ENCODE results near the gene ARL8A.
"Not testable (repeated sequence)": the region's sequence is repeated elsewhere in the genome, so short reads cannot be mapped to it uniquely, and the experiment has no call there.

ARL8A gene

DNA sequence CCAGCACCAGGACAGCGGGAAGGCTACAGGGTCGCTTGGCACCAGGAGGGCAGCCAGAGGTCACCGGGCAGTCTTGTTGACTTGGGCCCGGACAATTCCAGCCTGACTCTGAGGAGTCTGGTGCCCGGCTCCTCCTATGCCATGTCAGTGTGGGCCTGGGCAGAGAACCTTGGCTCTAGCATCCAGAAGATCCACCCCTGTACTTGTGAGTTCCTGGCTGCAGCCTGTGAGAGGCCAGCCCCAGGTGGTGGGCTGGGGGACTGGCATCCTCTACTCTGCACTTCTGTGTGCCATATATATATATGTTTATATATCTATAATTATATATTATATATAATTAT lies 27.4 kb upstream of the ARL8A start:
- DNase-seq = no peak

DNA sequence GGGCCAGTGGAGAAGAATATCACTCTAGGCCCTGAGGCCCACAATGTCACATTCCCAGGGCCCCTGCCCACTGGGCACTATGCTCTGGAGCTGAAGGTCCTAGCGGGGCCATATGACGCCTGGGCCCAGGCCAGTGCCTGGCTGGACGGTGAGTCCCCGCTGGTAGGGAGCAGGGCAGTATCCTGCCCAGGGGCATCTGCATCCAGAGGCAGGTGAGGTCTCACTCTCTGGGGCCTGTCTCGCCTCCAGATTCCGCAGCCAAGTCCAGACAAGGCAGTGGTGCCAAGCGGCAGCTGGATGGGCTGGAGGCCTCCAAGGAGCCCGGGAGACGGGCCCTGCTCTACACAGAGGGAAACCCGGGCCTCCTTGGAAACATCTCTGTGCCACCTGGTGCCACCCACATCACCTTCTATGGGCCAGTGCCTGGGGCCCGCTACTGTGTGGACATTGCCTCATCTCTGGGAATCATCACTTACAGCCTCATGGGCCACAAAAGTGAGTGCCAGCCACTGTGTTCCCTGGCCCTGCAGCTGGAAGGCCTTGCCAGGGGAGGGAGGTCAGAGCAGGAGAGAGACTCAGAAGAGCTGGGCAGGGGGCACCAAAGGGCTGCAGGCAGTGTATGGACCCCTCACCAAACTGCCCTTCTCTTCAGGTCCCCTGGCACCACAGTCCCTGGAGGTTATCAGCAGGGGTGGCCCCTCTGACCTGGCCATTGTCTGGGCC lies 26.9 kb upstream of the ARL8A start:
- DNase-seq = no peak

DNA sequence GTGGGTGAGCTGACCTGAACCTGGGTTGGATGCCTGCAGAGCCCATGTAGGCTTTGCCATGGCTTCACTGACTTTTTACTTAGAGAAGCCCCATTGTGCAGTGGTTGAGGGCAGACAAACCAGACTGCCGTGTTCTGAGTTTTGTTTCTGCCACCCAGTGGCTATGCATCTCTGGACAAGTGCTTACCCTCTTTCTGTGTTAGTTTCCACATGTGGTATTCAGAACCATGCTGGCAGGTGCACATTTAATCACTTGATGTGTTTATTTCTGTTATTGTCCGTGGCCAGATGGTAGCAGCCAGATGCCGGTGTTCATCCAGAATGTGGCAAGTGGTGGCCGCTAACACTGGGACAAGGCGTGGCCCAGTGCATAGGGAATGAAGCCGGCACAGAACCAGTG lies 26.2 kb upstream of the ARL8A start:
- no peak for DNase-seq

DNA sequence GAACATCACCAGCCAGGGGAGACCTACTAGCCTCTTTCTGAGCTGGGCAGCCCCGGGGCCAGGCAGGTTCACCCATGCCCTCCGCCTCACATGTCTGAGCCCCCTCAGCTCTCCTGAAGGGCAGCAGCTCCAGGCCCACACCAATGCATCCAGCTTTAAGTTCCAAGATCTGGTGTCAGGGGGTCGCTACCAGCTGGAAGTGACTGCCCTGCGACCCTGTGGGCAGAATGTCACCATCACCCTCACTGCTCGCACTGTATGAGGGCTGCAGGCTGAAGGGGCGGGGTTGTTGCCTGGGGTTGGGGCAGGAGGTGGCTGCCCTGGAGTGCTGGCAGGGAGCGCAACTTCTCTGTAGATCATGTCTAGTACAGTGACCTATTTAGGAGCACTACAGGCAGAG lies 24.3 kb upstream of the ARL8A start:
- no peak for DNase-seq

DNA sequence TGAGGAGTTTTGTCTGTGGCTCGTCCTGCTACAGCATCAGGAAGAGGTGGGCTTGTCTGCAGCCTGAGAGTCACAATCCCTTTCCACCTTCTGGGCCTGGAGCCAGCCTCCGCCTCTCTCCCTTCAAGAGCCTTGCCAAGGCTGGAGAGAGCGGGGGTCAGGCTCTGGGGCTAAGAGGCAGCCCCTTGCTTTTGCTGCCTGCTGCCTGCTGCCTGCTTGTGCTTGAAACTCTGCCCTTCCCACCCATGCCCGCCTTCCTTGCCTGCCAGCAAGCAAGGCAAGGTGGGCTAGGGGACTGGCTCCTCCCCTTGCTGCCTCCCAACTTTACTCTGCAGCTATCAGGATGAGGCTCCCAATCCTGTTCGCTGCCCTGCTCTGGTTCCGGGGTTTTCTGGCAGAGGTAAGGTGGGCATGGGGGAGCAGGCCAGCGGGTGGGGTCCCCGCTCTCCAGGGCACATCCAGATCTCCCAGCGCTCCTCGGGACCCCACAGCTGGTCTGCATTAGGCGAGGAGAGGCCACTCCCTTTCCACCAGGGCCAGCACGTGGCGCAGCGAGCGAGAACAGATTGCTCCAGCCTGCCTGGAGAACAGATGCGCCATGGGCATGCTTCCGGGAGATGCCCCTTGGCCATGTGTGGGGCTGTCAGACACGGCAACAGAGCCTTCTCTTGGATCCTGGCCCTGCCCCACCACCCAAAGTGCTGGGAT lies 23.3 kb upstream of the ARL8A start:
- DNase-seq = no peak

DNA sequence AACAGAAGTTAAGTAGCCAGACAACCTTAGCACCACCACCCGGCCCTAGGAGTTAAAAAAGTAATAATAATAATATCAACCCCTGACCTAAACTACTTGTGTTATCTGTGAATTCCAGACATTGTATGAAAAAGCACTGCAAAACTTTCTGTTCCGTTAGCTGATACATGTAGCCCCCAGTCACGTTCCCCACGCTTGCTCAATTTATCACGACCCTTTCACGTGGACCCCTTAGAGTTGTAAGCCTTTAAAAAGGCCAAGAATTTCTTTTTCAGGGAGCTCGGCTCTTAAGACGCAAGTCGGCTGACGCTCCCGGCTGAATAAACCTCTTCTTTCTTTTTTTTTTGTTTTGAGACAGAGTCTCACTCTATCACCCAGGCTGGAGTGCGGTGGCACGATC lies 22.5 kb upstream of the ARL8A start:
- not testable (repeated sequence) for DNase-seq

DNA sequence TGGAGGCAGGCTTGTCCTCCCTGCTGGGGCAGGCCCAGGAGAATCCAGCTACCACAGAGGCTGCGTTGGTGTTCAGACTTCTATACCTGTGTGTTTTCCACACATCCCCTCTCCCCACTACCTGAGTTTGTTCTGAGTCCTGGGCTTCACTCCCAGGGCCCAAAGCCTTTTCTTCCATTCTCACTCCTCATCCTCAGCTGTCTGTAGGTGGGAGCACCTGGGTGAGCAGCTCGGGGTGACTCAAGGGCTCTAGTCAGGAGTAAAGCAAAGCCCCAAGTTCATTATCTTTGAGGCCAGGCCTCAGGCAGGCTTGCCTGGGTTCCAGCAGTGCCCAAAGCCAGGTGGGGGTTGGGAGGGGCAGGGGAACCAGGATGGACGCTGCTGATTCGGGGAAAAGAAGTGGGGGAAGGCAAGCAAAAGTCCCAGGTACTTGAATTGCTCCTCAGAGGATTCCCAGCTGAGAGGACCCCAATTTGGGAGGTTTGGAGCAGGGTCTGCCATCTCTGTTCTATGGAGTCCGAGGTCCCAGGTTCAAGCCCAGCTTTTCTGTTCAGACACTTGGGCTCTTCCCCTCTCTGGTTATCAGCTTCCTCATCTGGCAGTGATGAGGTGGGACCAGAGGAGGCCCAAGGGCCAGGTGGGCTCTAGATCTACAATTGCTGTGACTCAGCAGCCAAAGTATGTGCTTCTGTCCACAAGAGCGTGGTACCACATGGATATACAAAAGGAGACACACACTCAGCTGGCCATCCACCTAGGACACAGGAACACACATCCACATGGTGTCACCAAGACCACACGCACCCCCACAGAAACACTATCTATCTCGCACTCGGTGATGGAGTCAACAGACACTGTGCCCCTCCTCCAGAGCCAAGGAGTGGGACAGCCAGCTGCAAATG lies 21.7 kb upstream of the ARL8A start:
- DNase-seq = no peak

DNA sequence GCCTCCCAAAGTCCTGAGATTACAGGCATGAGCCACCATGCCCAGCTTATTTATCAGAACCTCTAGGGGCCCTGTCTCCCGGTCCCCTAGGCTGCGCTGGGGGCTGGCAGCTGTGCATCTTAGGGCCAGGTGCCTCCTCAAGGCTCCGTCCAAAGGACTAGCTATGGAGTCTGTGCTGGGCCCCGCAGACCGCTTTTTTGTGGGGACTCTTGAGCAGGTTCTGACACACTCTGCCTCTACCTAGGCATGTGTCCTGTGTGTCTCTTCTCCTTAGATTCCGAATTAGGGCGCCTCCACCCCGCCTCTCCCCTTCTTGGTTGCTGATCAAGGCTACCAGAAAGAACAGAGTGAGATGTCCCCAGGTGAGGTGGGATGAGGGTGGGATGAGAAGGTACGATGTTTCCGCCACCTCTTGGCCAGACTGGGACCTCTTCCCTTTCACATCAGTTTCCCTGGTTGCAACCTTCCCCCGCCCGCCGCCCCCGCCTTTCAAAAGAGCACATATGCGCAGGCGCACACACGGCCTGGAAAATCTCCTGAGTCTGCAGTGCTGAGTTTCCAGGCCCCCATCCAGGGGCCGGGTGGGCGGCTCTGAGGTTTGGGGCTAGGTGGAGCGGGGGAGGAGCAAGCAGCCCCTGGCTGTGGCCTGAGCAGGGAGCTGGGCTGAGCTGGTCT lies 20.9 kb upstream of the ARL8A start:
- peak; percentile 81 for DNase-seq

DNA sequence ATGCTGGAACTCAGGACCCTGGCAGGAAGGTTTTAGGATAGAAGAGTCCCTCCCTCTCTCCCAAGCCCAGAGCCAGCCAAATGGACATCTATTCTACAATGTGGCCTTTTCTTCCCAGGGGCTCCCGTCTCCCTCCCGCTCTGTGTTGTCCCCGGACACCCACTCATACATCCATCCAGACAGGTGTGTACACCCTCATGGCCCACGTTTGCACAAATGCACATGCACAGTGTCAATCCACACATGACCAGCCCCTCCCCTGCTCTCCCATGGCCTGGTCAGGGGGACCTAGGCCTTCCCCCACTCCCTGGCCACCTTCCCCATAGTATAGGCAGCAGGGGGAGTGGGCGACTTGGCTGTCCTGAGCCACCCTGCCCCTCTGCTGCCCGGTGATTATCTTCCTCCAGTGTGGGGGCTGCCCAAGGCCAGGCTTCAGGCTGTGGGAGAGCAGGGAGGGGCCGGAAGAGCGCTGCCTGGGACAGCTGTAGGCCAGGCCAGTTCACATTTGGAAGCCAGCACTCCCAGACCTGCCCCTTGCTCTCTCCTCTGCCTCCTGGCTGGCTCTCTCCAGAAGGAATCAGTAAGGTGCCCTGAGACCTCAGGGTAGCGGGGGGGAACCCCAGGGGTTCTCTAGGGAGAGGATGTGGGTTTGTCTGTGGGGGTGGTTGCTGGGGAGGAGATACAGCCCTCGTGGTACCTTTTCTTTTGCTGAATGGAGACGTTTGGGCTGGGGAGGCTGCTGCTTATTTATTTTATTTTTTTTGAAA lies 19.9 kb upstream of the ARL8A start:
- peak; percentile 81 for DNase-seq

DNA sequence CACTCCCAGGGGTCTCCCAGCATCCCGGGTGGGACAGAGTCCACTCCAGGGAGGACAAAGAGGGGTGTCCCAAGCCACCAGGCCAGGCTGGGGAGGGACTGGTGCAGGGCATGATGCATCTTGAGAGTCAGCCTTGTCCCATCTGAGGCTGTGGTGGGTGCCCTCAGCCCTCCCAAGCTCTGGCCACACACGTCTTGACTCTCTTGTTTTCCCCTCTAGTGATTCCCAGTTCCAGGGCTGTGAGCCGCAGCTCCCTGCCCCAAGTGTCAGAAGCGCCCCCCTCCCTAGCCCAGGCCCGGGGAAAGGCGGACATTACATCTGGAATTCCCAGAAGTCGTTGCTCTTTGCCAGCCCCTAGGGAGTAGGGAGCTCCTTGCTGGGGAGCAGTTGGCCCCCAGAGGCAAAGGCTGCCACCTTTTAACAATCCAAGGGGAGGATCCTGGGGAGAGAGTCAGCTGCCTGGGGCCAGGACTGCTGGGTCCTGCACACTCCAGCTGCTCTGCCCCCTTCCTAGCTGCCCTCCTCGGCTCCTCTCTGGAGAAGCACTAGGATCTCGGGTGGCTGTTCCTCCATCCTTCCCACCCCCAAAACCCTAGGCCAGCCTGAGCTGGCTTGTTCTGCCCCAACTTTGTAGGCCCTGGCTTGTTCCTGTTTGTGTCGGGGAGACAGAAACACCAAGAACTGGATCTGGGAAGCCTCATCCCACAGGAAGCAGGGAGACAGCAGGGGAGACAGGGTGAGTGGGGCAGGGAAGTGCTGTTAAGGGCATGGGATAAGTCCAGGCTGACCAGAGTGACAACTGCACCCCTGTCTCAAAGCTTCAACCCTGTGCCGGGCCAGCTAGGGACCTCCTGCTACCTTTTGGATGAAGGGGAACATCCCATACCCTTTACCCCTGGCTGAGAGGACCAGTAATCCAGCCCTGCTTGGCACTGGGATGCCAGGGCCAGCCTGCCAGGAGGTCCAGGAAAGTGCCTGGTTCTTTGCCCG lies 19.0 kb upstream of the ARL8A start:
- DNase-seq = no peak

DNA sequence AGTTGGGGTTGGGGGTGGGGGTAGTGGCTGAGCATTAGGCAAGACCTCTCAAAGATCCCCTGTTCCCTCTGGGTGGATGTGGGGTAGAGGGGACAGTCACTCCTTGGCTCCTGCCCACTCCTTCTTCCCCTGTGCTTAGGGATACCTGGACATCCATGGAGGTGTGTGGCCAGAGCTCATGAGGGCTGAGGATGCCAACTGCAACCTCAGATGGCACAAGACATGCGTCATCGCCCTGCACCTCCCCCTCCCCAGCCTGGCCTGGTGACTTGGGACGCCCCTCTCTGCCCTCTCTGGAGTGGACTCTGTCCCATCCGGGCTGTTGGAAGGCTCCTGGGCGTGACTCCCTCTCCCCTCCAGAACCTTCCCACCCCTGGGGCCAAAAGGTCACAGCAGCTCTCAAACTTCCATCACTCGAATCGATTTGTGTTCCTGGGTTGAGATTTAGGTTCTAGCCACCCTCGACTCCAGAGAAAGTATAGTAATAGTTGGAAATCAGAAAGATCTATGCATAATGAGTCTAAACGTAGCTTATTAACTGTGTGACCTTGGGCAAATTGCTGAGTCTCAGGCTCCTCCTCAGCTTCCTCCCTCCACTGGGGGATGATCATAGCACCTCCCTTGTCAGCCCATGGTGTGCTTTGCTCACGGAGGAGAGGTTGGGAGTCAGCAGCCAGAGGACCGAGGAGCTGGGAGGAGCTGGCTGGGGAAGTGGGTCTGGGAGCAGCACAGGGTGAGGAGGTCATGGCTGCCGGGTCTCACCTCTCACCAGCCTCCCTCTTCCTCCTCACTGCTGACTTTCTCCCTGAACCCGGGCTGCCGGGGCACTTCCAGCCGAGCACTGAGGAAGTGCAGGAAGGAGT lies 18.1 kb upstream of the ARL8A start:
- DNase-seq = peak; percentile 72

DNA sequence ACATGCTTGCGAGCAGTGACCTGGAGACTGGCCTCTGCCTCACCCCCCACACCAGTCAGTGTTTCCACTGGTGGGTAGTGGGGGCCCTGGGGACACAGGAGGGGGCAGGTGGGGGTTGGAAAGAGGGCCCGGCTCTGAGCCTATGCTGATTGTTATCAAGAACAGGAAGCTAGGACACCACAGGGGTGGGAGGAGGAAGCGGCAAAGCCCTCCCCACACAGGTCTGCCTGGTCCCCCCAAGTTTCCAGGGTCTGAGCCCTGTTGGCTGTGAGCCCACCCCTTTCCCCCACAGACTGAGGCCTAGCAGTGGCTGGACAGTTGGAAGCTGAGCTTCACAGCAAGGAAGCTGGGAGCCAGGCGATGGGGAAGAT lies 17.5 kb upstream of the ARL8A start:
- DNase-seq = peak; percentile 80

DNA sequence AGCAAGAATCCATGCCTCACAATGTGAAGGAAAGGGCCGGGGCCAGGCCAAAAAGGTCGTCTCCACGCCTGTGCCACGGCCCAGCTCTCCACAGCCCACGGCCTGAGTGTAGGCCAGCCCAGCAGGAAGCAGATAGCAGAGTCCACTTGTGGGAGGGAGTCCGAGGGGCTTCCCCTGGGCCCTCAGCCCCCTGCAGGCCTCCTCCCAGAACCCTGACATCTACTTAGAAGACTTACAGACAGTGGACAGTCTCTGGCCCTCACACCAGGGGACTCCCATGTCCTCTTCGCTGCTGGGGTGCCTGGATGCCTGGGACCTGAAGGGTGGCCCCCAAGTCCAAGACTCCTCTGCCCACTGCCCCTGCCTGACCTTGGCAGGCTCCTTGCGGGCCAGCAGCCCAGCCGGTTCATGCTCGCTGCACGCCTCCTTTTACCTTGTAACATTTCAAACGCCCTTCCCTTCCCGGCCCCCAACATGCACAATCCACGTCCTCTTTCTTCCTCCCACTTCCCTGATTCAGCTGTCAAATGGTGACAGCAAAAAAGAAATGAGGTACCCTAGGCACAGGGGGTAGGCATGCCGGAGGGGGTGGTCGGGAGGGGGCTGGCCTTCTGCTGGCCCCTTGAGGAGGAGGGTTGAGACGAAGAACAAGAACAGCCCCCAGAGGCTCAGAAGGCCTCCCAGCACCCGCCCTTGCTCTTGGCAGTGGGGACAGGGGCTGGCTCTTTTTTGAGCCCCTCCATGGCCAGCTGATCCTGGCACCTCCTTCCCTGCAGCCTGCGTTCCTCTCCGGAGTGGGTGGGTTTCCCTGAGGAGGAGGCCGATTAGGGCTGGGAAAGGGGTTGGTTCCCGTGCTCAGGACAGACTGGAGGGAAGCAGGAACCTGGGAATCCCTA lies 16.9 kb upstream of the ARL8A start:
- no peak for DNase-seq

DNA sequence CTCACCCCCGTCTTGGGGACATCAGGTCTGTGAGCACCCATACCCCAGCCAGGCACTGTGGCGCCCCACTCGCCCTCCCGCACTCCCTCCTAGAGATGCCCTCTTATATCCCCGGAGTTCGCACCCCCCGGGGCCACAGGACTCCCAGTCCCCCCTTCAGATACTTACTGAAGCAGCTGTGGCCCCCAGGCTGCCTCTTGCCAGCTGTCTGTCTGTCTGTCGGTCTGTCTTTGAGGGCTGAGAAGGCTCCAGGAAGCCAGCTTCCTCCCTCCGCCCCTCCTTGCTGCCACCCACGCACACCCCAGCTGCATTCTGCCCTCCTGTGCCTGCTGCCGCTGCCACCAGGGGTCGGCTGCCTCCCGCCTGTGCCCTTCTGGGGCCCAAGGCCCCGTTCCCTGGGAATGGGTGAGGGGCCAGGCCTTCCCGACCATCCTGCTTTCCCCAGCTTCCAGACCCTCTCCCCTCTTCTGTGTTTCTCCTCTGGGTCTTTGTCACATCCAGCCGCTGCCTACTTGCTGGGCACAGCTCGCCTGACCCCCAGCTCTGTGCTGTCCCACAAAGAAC lies 15.9 kb upstream of the ARL8A start, which contains the start of gene PTPN7:
Gene PTPN7, minus strand, starts transcription at position 226 of the 564 bp plus-strand sequence. CDS start 1,200 bp downstream, outside the sequence.
- peak; percentile 93 for DNase-seq

DNA sequence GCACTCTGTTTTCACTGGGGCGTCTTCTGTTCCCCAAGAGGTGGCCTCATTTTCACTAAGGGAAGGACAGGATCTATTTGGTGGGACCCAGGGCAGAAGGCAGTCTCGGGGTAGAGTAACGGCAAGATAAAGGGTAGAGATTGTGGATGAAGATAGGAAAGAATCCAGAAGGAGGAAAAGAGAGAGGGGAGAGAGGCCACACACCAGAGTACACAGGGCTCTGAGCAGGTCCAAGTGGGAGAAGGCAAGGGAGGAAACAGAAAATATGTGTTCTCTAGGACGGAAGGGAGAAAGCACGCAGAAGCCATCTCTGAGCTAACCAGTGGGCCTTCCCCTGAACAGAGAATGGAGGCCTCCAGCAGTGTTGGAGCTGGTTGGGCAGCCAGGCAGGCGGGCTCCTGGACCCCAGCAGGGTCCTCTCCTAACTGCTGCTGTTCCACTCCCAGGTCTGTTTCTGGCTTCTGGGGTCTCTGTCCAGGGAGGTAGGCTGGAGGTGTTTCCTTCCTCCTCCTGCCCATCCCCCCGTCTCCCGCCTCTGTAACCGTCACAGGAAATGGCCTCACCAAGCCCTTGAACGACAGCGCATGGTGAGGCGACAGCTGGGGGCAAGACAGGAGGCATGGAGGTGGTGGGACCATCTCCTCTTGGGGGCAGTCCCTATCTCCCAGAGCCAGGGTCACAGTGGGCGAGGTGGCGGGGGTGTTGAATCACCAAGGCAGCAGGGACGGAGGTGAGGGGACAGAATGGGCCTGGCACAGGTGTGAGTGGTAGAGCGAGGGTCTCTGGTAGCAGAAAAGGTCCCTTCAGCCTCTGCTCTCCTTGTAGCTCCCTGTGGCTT lies 15.2 kb upstream of the ARL8A start:
- DNase-seq = peak; percentile 86

DNA sequence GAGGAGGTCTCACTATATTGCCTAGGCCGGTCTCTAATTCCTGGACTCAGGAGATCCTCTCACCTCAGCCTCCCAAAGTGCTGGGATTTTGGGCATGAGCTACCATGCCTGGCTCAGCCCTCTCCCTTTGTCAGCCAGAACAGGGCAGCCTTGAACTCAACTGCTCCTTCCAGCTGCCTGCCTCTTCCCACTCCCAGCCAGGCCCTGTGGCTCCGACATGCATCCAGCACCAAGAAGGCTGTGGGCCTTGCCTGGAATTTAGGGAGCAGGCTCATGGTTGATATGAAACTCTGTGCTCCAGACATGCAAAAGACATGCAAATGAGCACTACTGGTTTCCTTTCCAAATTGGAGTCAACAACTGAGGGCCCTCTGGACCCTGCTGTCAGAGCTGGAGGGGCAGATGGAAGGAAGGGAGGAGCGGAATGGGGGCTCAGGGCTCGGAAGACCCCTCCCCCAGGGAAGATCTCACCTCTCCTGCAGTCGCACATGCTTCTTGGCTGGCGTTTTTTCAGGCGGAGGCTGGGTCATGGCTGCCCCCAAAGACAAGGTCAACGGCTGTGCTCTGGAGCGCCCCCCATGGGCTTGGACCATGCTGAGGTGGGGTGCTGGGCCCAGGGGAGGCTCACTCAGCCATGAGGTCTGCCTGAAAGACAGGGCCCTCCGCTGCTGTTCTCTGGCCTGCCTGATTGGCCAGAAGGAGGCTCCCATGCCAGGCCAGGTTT lies 14.4 kb upstream of the ARL8A start:
- DNase-seq = peak; percentile 82

DNA sequence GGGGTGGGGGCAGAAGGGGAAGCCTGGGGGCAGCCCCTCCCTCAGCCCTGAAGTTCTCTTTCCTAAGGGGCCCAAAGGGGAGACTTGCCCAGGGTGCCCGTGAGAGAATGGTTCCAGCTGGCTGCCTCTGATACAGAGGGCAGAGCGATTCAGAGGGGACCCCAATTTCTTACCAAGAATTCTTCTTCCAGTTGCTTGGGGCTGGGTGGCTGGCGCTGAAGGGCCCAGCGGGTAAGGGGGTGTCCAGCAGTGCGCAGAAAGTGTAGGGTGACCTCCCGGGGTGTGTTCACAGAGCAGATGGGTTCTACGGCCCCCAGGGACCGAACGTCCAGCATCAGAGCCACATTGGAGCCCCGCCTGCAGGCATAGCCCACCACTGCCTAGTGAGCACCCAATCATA lies 13.4 kb upstream of the ARL8A start:
- no peak for DNase-seq
